Measurements from ENCODE around the gene GPC6.

Gene GPC6

GRCh38 chr13:93620181-93620765, 393.7 kb downstream of the GPC6 start:
- WGBS, 2 donors (ENCODE audit: extremely low coverage in 2 of 2, insufficient read length in 2 of 2, insufficient replicate concordance in 1 of 2), result no CpG with 5 or more reads among the region's 2 CpGs
- Histone ChIP-seq H3K79me1 (ENCODE audit: low read depth, low read length) (no peaks in the 10 kb centered on the region), H2AK5ac (ENCODE audit: low read depth, low read length) (no peak overlapping the region)

DNA sequence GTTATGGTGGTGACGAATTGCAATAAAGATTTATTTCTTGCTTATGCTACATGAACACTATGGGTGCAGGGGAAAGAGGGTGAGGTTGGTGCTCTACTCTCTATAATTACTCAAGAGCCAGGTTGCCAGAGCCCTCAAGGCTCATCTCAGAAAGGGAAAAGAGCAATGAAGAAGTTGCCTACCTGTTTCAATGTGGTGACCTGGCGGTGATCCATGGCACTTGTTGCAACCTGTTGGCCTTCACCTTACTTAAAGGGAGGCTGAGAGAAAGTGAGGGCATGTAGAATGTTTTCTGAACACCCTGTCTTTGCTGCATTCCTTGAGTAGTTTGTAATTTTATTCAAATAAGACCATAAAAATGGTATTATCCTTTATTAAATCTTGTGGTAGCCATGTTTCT, 394.4 kb downstream of the GPC6 start:
- no peak overlapping the region for H4K91ac ChIP-seq (ENCODE audit: low read depth, low read length, poor library complexity)
- no peaks in the 10 kb centered on the region for H3K79me1 ChIP-seq (ENCODE audit: low read depth, low read length)
- no peaks in the 10 kb centered on the region for H3K27me3 ChIP-seq (ENCODE audit: control insufficient read depth in 3 of 3, insufficient read depth in 3 of 3, low read depth in 1 of 3, low read length in 3 of 3)
- H2AFZ ChIP-seq (ENCODE audit: low read length), result no peak overlapping the region
- H2BK5ac ChIP-seq (ENCODE audit: low read length), result no peak overlapping the region
- DNase-seq (ENCODE audit: low spot score), result no peak
- H3K9me3 ChIP-seq (replicated peaks in 1 of 2; ENCODE audit: control insufficient read depth in 2 of 2, insufficient read depth in 1 of 2, low read depth in 1 of 2, low read length in 2 of 2), result no peaks in the 10 kb centered on the region
- no peak overlapping the region for H2BK15ac ChIP-seq (ENCODE audit: low read length)
- H2BK12ac ChIP-seq (ENCODE audit: low read length), result no peak overlapping the region
- H3K9ac ChIP-seq (ENCODE audit: low read depth, low read length, poor library complexity), result no peak overlapping the region
- no peak overlapping the region for H3K23ac ChIP-seq (ENCODE audit: low read depth, low read length, poor library complexity)
- no peak overlapping the region for H3K4me2 ChIP-seq (ENCODE audit: insufficient read depth, low read length, poor library complexity, severe bottlenecking)
- H3K4ac ChIP-seq (ENCODE audit: low read length), result no peak overlapping the region
- no peak overlapping the region for H4K8ac ChIP-seq (ENCODE audit: low read depth, low read length)
- no peak overlapping the region for H2BK120ac ChIP-seq (ENCODE audit: low read depth, low read length)
- no peaks in the 10 kb centered on the region for H3K4me1 ChIP-seq (ENCODE audit: control insufficient read depth in 2 of 2, insufficient read depth in 1 of 2, low read depth in 1 of 2, low read length in 2 of 2)
- no CpG with 5 or more reads among the region's 2 CpGs for WGBS, 2 donors (ENCODE audit: extremely low coverage in 2 of 2, insufficient read length in 2 of 2, insufficient replicate concordance in 1 of 2)
- no peak overlapping the region for H3K4me3 ChIP-seq (ENCODE audit: low read length in 2 of 2)
- H3K27ac ChIP-seq (replicated peaks; ENCODE audit: low read length), result no peak overlapping the region
- no peak overlapping the region for H3K14ac ChIP-seq (ENCODE audit: low read length)
- H2AK5ac ChIP-seq (ENCODE audit: low read depth, low read length), result no peak overlapping the region
- H3K36me3 ChIP-seq (replicated peaks in 1 of 2; ENCODE audit: control insufficient read depth in 2 of 2, insufficient read depth in 2 of 2, low read length in 2 of 2), result no peaks in the 10 kb centered on the region
- no peak overlapping the region for H3K18ac ChIP-seq (ENCODE audit: low read length)

More at GRCh38 chr13:93620181-93620765, 393.7 kb downstream of the GPC6 start:
- Histone ChIP-seq H2AFZ (ENCODE audit: low read length) (no peak overlapping the region), H2BK15ac (ENCODE audit: low read length) (no peak overlapping the region), H3K27ac (replicated peaks; ENCODE audit: low read length) (no peak overlapping the region), H2BK5ac (ENCODE audit: low read length) (no peak overlapping the region), H3K4me2 (ENCODE audit: insufficient read depth, low read length, poor library complexity, severe bottlenecking) (no peak overlapping the region), H2BK120ac (ENCODE audit: low read depth, low read length) (no peak overlapping the region), H4K8ac (ENCODE audit: low read depth, low read length) (no peak overlapping the region), H3K14ac (ENCODE audit: low read length) (no peak overlapping the region), H3K36me3 (replicated peaks in 1 of 2; ENCODE audit: control insufficient read depth in 2 of 2, insufficient read depth in 2 of 2, low read length in 2 of 2) (no peaks in the 10 kb centered on the region), H2BK12ac (ENCODE audit: low read length) (no peak overlapping the region), H3K4me1 (ENCODE audit: control insufficient read depth in 2 of 2, insufficient read depth in 1 of 2, low read depth in 1 of 2, low read length in 2 of 2) (no peaks in the 10 kb centered on the region), H3K4me3 (ENCODE audit: low read length in 2 of 2) (no peak overlapping the region), H4K91ac (ENCODE audit: low read depth, low read length, poor library complexity) (no peak overlapping the region), H3K27me3 (ENCODE audit: control insufficient read depth in 3 of 3, insufficient read depth in 3 of 3, low read depth in 1 of 3, low read length in 3 of 3) (no peaks in the 10 kb centered on the region), H3K4ac (ENCODE audit: low read length) (no peak overlapping the region), H3K18ac (ENCODE audit: low read length) (no peak overlapping the region), H3K23ac (ENCODE audit: low read depth, low read length, poor library complexity) (no peak overlapping the region), H3K9ac (ENCODE audit: low read depth, low read length, poor library complexity) (no peak overlapping the region), H3K9me3 (replicated peaks in 1 of 2; ENCODE audit: control insufficient read depth in 2 of 2, insufficient read depth in 1 of 2, low read depth in 1 of 2, low read length in 2 of 2) (no peaks in the 10 kb centered on the region)
- no peak for DNase-seq (ENCODE audit: low spot score)

GRCh38 chr13:93621966-93622365, 395.4 kb downstream of the GPC6 start:
- Histone ChIP-seq H4K8ac (ENCODE audit: low read depth, low read length) (no peak overlapping the region), H3K4me2 (ENCODE audit: insufficient read depth, low read length, poor library complexity, severe bottlenecking) (no peak overlapping the region), H3K18ac (ENCODE audit: low read length) (no peak overlapping the region), H2BK12ac (ENCODE audit: low read length) (no peak overlapping the region), H2AFZ (ENCODE audit: low read length) (no peak overlapping the region), H3K79me1 (ENCODE audit: low read depth, low read length) (no peaks in the 10 kb centered on the region), H3K27ac (replicated peaks; ENCODE audit: low read length) (no peak overlapping the region), H3K4me3 (ENCODE audit: low read length in 2 of 2) (no peak overlapping the region), H2BK5ac (ENCODE audit: low read length) (no peak overlapping the region), H2AK5ac (ENCODE audit: low read depth, low read length) (no peak overlapping the region), H3K27me3 (ENCODE audit: control insufficient read depth in 3 of 3, insufficient read depth in 3 of 3, low read depth in 1 of 3, low read length in 3 of 3) (no peaks in the 10 kb centered on the region), H3K4ac (ENCODE audit: low read length) (no peak overlapping the region), H3K9me3 (replicated peaks in 1 of 2; ENCODE audit: control insufficient read depth in 2 of 2, insufficient read depth in 1 of 2, low read depth in 1 of 2, low read length in 2 of 2) (no peaks in the 10 kb centered on the region), H3K9ac (ENCODE audit: low read depth, low read length, poor library complexity) (no peak overlapping the region), H3K14ac (ENCODE audit: low read length) (no peak overlapping the region), H2BK120ac (ENCODE audit: low read depth, low read length) (no peak overlapping the region), H3K36me3 (replicated peaks in 1 of 2; ENCODE audit: control insufficient read depth in 2 of 2, insufficient read depth in 2 of 2, low read length in 2 of 2) (no peaks in the 10 kb centered on the region), H3K4me1 (ENCODE audit: control insufficient read depth in 2 of 2, insufficient read depth in 1 of 2, low read depth in 1 of 2, low read length in 2 of 2) (no peaks in the 10 kb centered on the region), H3K23ac (ENCODE audit: low read depth, low read length, poor library complexity) (no peak overlapping the region), H4K91ac (ENCODE audit: low read depth, low read length, poor library complexity) (no peak overlapping the region), H2BK15ac (ENCODE audit: low read length) (no peak overlapping the region)
- DNase-seq (ENCODE audit: low spot score), result no peak

DNA sequence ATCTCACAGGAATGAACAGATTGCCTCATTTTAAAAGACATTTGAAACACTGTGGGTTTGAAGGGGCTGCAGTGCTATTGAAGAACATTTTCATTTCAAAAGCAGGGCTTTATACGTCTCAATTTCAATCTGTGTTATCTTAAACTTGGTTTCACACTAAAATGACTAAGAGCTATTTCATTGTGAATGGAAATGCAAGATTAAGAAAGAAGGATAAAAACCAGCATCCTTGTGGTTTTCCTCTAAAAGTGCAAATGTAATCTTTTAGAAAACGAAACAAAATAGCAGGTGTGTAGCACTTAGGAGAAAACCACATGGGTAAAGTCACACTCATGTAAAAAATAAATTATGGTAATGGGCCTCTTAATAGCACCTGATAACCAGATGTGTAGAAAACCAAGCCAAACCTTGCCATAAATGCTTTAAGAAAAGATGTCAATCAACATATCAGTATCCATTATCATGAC, 397.7 kb downstream of the GPC6 start:
- Histone ChIP-seq H2BK120ac (ENCODE audit: low read depth, low read length) (no peak overlapping the region), H3K79me1 (ENCODE audit: low read depth, low read length) (no peaks in the 10 kb centered on the region), H2AK5ac (ENCODE audit: low read depth, low read length) (no peak overlapping the region), H4K8ac (ENCODE audit: low read depth, low read length) (no peak overlapping the region), H3K9me3 (replicated peaks in 1 of 2; ENCODE audit: control insufficient read depth in 2 of 2, insufficient read depth in 1 of 2, low read depth in 1 of 2, low read length in 2 of 2) (no peaks in the 10 kb centered on the region), H2BK12ac (ENCODE audit: low read length) (no peak overlapping the region), H3K4me2 (ENCODE audit: insufficient read depth, low read length, poor library complexity, severe bottlenecking) (no peak overlapping the region), H4K91ac (ENCODE audit: low read depth, low read length, poor library complexity) (no peak overlapping the region), H3K14ac (ENCODE audit: low read length) (no peak overlapping the region), H2AFZ (ENCODE audit: low read length) (no peak overlapping the region), H3K4ac (ENCODE audit: low read length) (no peak overlapping the region), H3K27me3 (ENCODE audit: control insufficient read depth in 3 of 3, insufficient read depth in 3 of 3, low read depth in 1 of 3, low read length in 3 of 3) (no peaks in the 10 kb centered on the region), H3K18ac (ENCODE audit: low read length) (no peak overlapping the region), H3K27ac (replicated peaks; ENCODE audit: low read length) (no peak overlapping the region), H3K4me1 (ENCODE audit: control insufficient read depth in 2 of 2, insufficient read depth in 1 of 2, low read depth in 1 of 2, low read length in 2 of 2) (no peaks in the 10 kb centered on the region), H3K9ac (ENCODE audit: low read depth, low read length, poor library complexity) (no peak overlapping the region), H3K36me3 (replicated peaks in 1 of 2; ENCODE audit: control insufficient read depth in 2 of 2, insufficient read depth in 2 of 2, low read length in 2 of 2) (no peaks in the 10 kb centered on the region), H3K23ac (ENCODE audit: low read depth, low read length, poor library complexity) (no peak overlapping the region), H2BK15ac (ENCODE audit: low read length) (no peak overlapping the region), H3K4me3 (ENCODE audit: low read length in 2 of 2) (no peak overlapping the region), H2BK5ac (ENCODE audit: low read length) (no peak overlapping the region)
- no CpG with 5 or more reads among the region's 2 CpGs for WGBS, 2 donors (ENCODE audit: extremely low coverage in 2 of 2, insufficient read length in 2 of 2, insufficient replicate concordance in 1 of 2)
- DNase-seq (ENCODE audit: low spot score), result no peak

Data from neuronal stem cell (in vitro differentiated cells).